ENCODE results near the gene NNAT.

DNA sequence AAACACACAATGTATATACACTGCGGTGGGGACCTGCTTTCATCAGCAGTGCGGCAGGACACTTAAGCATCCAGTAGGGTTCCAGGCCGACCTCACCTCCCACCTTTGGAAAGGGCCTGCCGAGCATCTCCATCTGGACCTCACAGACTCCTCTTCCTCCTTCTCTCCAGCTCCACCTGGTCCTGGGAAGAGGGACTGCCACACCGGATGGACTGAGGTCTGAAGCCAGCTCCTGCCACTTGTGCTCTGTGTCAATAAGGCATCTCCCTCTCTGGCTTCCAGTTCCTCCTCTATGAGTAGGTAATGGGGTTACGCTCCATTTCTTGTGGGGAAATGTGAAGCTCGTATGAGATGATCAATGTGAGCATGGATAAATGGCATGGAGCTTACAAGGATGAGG lies 19.1 kb upstream of the NNAT start:
- TF ChIP-seq, protein P1, sequence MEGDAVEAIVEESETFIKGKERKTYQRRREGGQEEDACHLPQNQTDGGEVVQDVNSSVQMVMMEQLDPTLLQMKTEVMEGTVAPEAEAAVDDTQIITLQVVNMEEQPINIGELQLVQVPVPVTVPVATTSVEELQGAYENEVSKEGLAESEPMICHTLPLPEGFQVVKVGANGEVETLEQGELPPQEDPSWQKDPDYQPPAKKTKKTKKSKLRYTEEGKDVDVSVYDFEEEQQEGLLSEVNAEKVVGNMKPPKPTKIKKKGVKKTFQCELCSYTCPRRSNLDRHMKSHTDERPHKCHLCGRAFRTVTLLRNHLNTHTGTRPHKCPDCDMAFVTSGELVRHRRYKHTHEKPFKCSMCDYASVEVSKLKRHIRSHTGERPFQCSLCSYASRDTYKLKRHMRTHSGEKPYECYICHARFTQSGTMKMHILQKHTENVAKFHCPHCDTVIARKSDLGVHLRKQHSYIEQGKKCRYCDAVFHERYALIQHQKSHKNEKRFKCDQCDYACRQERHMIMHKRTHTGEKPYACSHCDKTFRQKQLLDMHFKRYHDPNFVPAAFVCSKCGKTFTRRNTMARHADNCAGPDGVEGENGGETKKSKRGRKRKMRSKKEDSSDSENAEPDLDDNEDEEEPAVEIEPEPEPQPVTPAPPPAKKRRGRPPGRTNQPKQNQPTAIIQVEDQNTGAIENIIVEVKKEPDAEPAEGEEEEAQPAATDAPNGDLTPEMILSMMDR (IDR thresholded peaks at IDR 0.05; ENCODE audit: borderline replicate concordance, extremely low read depth, low read length, poor library complexity, severe bottlenecking): no peak
- TF ChIP-seq EZH2 (IDR thresholded peaks at IDR 0.05; ENCODE audit: borderline replicate concordance, low read depth, low read length, severe bottlenecking): no peak
